Ectodermal cell (in vitro differentiated cells): ENCODE measurements around the gene COL26A1.
"Not testable (repeated sequence)": the region's sequence is repeated elsewhere in the genome, so short reads cannot be mapped to it uniquely, and the experiment has no call there.

Source experiments
- H3K27ac ChIP-seq: 2 replicates; pipeline ENCODE4 v1.7.0; 2013; ENCODE audit warnings: mild to moderate bottlenecking, low read depth, low read length; ENCODE audit not compliant: insufficient read depth, poor library complexity, severe bottlenecking
- H3K27me3 ChIP-seq: 2 replicates; pipeline ENCODE4 v1.7.0; 2013; ENCODE audit warnings: mild to moderate bottlenecking, low read length; ENCODE audit not compliant: insufficient read depth, control insufficient read depth, poor library complexity, severe bottlenecking
- H3K36me3 ChIP-seq: one replicate; pipeline ENCODE4 v1.7.0; 2013; ENCODE audit warnings: low read length; ENCODE audit not compliant: control insufficient read depth, insufficient read depth
- H3K4me1 ChIP-seq: one replicate; pipeline ENCODE4 v1.7.0; 2013; ENCODE audit warnings: low read length; ENCODE audit not compliant: control insufficient read depth, insufficient read depth
- H3K4me3 ChIP-seq: 2 replicates; pipeline ENCODE4 v1.7.0; 2013; ENCODE audit warnings: low read depth, low read length, control low read depth; ENCODE audit not compliant: insufficient read depth
- H3K9me3 ChIP-seq: 2 replicates; pipeline ENCODE4 v1.7.0; 2013; ENCODE audit warnings: mild to moderate bottlenecking, low read length, moderate library complexity; ENCODE audit not compliant: control insufficient read depth
- WGBS, 2 experiments: methylation state at CpG; one replicate each; pipeline ENCODE4 v1.1.7; 2013; ENCODE audit warnings: missing lambda C conversion rate in 2 of 2; 5-methylcytosine and 5-hydroxymethylcytosine counted together

Gene COL26A1

GRCh38 chr7:101470668-101471487 is 108.2 kb downstream of the COL26A1 start:
- Histone ChIP-seq H3K27me3 (no peaks in the 10 kb centered on the region), H3K27ac (no peak overlapping the region), H3K36me3 (no peaks in the 10 kb centered on the region), H3K4me3 (no peak overlapping the region), H3K9me3 (no peaks in the 10 kb centered on the region), H3K4me1 (no peaks in the 10 kb centered on the region)
- 80 to 82% methylated on average over 8 to 9 of the region's 9 CpGs for WGBS, 2 experiments

GRCh38 chr7:101474178-101474577 is 111.5 kb downstream of the COL26A1 start:
- Histone ChIP-seq H3K36me3 (no peaks in the 10 kb centered on the region), H3K27ac (no peak overlapping the region), H3K27me3 (no peaks in the 10 kb centered on the region), H3K9me3 (peaks cover under 1% of the 10 kb centered on the region), H3K4me1 (no peaks in the 10 kb centered on the region), H3K4me3 (no peak overlapping the region)
- WGBS, 2 experiments: 76 to 80% methylated on average over 5 of the region's 5 CpGs

GRCh38 chr7:101475691-101476090 is 113.0 kb downstream of the COL26A1 start:
- H3K4me1 ChIP-seq, H3K27me3 ChIP-seq: not testable (repeated sequence)
- 100% methylated on average over 2 of the region's 2 CpGs for WGBS, 2 experiments

GRCh38 chr7:101479217-101479616 is 116.5 kb downstream of the COL26A1 start:
- WGBS, 2 experiments: no CpG with 5 or more reads among the region's 1 CpG
- Histone ChIP-seq H3K27ac (no peak overlapping the region), H3K27me3 (no peaks in the 10 kb centered on the region), H3K36me3 (no peaks in the 10 kb centered on the region), H3K9me3 (peaks cover 4% of the 10 kb centered on the region), H3K4me1 (no peaks in the 10 kb centered on the region), H3K4me3 (no peak overlapping the region)

More at GRCh38 chr7:101475691-101476090, 113.0 kb downstream of the COL26A1 start:
- not testable (repeated sequence) for H3K36me3 ChIP-seq, H3K27ac ChIP-seq, H3K9me3 ChIP-seq, H3K4me3 ChIP-seq

- WGBS, 2 experiments: 73% methylated on average over 7 of the region's 7 CpGs
- not testable (repeated sequence) for H3K4me3 ChIP-seq
Measured at GRCh38 chr7:101486056-101486432, 123.4 kb downstream of the COL26A1 start.

GRCh38 chr7:101486433-101487104 is 123.9 kb downstream of the COL26A1 start:
- Histone ChIP-seq H3K36me3 (no peaks in the 10 kb centered on the region), H3K27me3 (no peaks in the 10 kb centered on the region), H3K4me3 (no peak overlapping the region), H3K9me3 (no peaks in the 10 kb centered on the region), H3K4me1 (peaks cover 7% of the 10 kb centered on the region), H3K27ac (no peak overlapping the region)
- 41% methylated on average over 25 of the region's 25 CpGs for WGBS, 2 experiments

More at GRCh38 chr7:101486056-101486432, 123.4 kb downstream of the COL26A1 start:
- not testable (repeated sequence) for H3K27me3 ChIP-seq, H3K36me3 ChIP-seq, H3K4me1 ChIP-seq, H3K27ac ChIP-seq, H3K9me3 ChIP-seq

GRCh38 chr7:101487105-101487458 is 124.4 kb downstream of the COL26A1 start:
- H3K27ac ChIP-seq: no peak overlapping the region
- H3K36me3 ChIP-seq: no peaks in the 10 kb centered on the region
- H3K9me3 ChIP-seq: no peaks in the 10 kb centered on the region
- H3K4me1 ChIP-seq: peaks cover 7% of the 10 kb centered on the region
- H3K4me3 ChIP-seq: no peak overlapping the region
- 83 to 91% methylated on average over 4 of the region's 4 CpGs for WGBS, 2 experiments
- H3K27me3 ChIP-seq: no peaks in the 10 kb centered on the region

- Histone ChIP-seq H3K27ac (no peak overlapping the region), H3K27me3 (no peaks in the 10 kb centered on the region), H3K9me3 (no peaks in the 10 kb centered on the region), H3K36me3 (no peaks in the 10 kb centered on the region), H3K4me3 (no peak overlapping the region), H3K4me1 (peaks cover 7% of the 10 kb centered on the region)
- 93 to 94% methylated on average over 7 of the region's 7 CpGs for WGBS, 2 experiments
Measured at GRCh38 chr7:101487753-101488152, 125.1 kb downstream of the COL26A1 start.

GRCh38 chr7:101488826-101489572 is 126.3 kb downstream of the COL26A1 start:
- H3K9me3 ChIP-seq: no peaks in the 10 kb centered on the region
- no peaks in the 10 kb centered on the region for H3K27me3 ChIP-seq
- peaks cover 7% of the 10 kb centered on the region for H3K4me1 ChIP-seq
- 82 to 86% methylated on average over 10 of the region's 10 CpGs for WGBS, 2 experiments
- no peak overlapping the region for H3K4me3 ChIP-seq
- no peak overlapping the region for H3K27ac ChIP-seq
- no peaks in the 10 kb centered on the region for H3K36me3 ChIP-seq

GRCh38 chr7:101490439-101490838 is 127.8 kb downstream of the COL26A1 start:
- H3K27me3 ChIP-seq, H3K36me3 ChIP-seq, H3K4me3 ChIP-seq, H3K9me3 ChIP-seq, H3K27ac ChIP-seq: not testable (repeated sequence)
- H3K4me1 ChIP-seq: peaks cover 13% of the 10 kb centered on the region
- WGBS, 2 experiments: 89 to 90% methylated on average over 9 of the region's 9 CpGs
